GM12801 (cell line): Measurements from ENCODE around the gene TLE2.

ENCODE experiments used
- CTCF ChIP-seq: IDR thresholded peaks from one replicate; pipeline ENCODE4 v1.5.1; 2011; ENCODE audit warnings: control low read depth; ENCODE audit not compliant: insufficient read length; ENCODE audit errors: extremely low read depth

TLE2 gene

GRCh38 chr19:3066482-3067049 lies 37.5 kb upstream of the TLE2 start:
- TF ChIP-seq CTCF = no peak

GRCh38 chr19:3065675-3066357 lies 36.7 kb upstream of the TLE2 start:
- TF ChIP-seq CTCF = no peak

- TF ChIP-seq CTCF = no peak
Observed at GRCh38 chr19:3064011-3064330, 34.9 kb upstream of the TLE2 start.

- TF ChIP-seq CTCF = no peak
Observed at GRCh38 chr19:3062165-3063105, 33.4 kb upstream of the TLE2 start, which contains the start of gene TLE5. Gene TLE5, minus strand, starts transcription at chr19:3062495. Its CDS starts 295 bp downstream, at chr19:3062200.

GRCh38 chr19:3061182-3062161 lies 32.4 kb upstream of the TLE2 start:
- no peak for TF ChIP-seq CTCF

- TF ChIP-seq CTCF = no peak
Observed at GRCh38 chr19:3060857-3061181, 31.7 kb upstream of the TLE2 start.
